SHP77 (cell line): ENCODE data around the gene KSR2.

ENCODE experiments used
- DNase-seq, 2 experiments: peaks; one replicate each; lab custom pipeline; 2025; lab: John Stamatoyannopoulos, UW

The KSR2 gene

GRCh38 chr12:117686911-117687377, 281.8 kb downstream of the KSR2 start:
- peak in 1 of 2 experiments; percentile 28 for DNase-seq

DNA sequence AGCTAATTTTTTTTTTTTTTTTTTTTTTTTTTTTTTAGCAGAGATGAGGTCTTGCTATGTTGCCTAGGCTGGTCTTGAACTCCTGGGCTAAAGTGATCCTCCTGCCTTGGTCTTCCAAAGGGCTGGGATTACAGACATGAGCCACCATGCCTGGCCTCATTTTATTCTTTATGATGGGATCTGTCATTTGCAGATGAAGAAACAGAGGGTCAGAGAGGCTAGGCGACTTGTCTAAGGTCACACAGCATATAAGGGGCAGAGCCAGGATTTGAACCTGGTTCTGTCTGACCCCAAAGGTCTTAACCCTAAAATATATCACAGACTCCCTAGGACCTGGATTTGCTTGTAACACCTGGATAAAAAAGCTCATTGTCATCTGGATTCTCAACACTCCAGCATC, 282.6 kb downstream of the KSR2 start:
- no peak for DNase-seq

DNA sequence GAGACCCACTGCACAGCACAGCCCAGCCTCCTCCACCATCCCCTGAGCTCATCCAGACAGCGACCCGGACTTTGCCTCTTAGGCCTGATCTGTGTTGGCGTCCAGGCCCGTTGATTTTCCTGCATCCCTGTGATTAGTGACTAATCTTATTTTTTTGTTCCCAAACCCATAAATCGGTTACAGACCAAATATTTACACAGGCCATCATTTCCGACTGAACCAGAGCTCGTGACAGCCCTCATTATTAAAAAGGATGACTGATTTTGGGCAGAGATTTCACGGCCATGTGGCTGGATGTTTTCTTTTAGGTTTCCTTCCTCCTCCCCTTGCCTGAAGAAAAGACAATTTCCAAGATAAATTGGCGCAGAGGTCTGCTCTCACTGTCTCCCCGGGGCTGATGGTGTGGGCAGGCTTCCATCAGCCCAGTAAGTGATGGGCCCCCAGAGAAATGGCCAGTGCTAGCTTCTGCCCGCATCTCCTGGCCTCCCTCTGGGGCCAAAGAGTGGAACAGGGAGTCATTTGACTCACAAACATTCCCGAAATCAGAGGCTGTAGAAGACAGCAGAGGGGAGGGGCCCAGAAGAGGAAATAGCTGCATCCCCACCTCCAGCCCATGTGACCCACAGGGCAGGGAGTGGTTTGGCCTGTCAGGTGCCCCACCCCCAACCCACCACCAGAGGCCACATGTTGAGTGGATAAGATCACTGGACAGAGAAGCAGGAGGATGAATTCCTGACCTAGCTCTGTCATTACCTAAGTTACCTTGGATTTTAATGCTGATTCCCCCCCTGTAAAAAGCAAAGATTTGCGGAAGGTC, 283.5 kb downstream of the KSR2 start:
- peak; percentile 71 to 87 for DNase-seq

- DNase-seq = no peak
These were observed 284.3 kb downstream of the KSR2 start for GRCh38 chr12:117684471-117684870.

GRCh38 chr12:117680312-117680711, 288.5 kb downstream of the KSR2 start:
- DNase-seq = no peak

GRCh38 chr12:117679776-117680175, 289.0 kb downstream of the KSR2 start:
- no peak for DNase-seq

GRCh38 chr12:117674763-117675162, 294.0 kb downstream of the KSR2 start:
- DNase-seq = no peak

DNA sequence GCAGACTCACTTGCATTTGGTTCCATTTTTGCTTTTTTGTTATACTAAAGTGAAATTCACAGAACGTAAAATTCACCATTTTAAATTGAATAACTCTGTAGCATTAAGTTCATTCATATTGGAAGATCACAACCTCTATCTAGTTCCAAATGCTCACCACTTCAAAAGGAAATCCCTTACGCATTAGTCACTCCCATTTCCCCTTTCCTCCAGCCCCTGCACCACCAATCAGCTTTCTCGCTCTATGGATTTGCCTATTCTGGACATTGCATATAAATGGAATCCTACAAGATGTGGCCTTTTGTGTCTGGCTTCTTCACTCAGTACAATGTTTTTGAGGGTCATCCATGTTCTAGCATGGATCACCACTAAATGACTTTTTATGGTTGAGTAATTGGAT, 294.5 kb downstream of the KSR2 start:
- no peak for DNase-seq

GRCh38 chr12:117671734-117672133, 297.1 kb downstream of the KSR2 start:
- DNase-seq = peak; percentile 26 to 53

DNA sequence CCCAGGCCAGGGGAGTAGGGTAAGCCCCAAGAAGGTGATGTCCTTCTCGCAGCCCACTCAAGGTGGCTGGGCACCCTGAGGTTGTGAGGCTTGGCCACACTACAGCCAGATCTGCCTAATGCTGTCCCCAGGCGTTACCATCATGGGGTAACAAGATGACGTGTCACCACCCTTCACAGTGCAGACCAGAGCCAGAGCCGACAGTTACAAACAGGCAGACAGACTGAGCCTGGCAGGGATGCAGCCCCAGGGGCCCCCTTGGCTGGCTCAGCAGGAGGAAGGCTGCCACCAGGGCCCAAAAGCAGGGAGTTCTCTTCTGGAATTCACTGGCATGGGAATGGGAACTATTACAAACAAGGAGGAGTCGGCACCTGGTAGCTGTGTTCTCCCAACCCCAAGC, 304.6 kb downstream of the KSR2 start:
- DNase-seq = no peak

GRCh38 chr12:117662620-117663395, 306.0 kb downstream of the KSR2 start:
- DNase-seq = no peak

DNA sequence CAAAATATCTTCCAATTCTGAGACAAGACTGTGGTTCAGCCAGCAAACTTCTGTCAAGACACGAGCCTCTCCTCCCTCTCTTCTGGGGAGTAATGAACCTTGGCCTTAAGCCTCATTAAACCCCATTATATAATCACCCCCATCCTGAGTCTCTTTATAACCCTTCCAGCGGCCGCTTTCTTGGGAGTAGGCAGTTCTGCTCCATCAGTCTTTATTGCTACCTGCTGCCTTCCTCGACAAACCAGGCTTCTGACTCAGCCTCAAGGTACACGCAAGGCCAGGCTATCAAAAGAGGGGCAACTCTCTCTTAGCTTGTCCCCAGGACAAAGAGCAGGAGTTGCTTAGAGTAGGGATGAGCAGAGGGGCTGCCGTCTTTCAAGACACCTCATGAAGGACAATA, 306.6 kb downstream of the KSR2 start:
- DNase-seq = no peak

- no peak for DNase-seq
These were observed 307.3 kb downstream of the KSR2 start for GRCh38 chr12:117661471-117661870.

- DNase-seq = no peak
These were observed 307.9 kb downstream of the KSR2 start for GRCh38 chr12:117660896-117661295.

DNA sequence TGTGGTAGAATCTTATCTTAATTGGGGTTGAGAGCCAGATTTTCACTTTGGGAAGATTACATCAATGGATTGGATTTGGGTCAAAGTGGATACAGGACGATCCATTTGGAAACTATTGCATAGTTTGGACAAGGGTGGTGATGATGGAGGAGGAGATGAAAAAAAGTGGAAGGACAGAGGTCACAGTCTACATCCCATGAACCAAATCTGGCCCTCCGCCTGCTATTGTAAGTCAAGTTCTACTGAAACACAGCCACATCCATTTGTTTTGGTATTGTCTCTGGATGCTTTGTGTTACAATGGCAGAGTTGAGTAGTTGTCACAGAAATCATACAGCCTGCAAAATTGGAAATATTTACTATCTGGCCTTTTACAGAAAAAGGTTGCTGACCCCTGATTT, 310.6 kb downstream of the KSR2 start:
- no peak for DNase-seq

- no peak for DNase-seq
These were observed 319.0 kb downstream of the KSR2 start for GRCh38 chr12:117649796-117650195.

GRCh38 chr12:117646520-117646919, 322.3 kb downstream of the KSR2 start:
- DNase-seq = no peak

- no peak for DNase-seq
These were observed 323.3 kb downstream of the KSR2 start for GRCh38 chr12:117645473-117645872.

- DNase-seq = no peak
These were observed 324.8 kb downstream of the KSR2 start for GRCh38 chr12:117643971-117644370.

GRCh38 chr12:117641885-117642284, 326.9 kb downstream of the KSR2 start:
- no peak for DNase-seq

- no peak for DNase-seq
These were observed 328.3 kb downstream of the KSR2 start for GRCh38 chr12:117640511-117640910.

GRCh38 chr12:117629454-117629853, 339.3 kb downstream of the KSR2 start:
- DNase-seq = no peak

- peak; percentile 37 to 63 for DNase-seq
These were observed 340.1 kb downstream of the KSR2 start for GRCh38 chr12:117628711-117629110.
